ENCODE data around the gene RALGAPB. TPM values are rescaled to one million over a fixed set of nuclear protein-coding genes. Genes with fewer than 3 reads are reported as not detected.

The RALGAPB gene
- total and polyA plus RNA-seq, 2 of the 13 experiments (the other 11 are each of a cell fraction or from before 2014, with no cell fraction given) = 17.6 to 30.6 TPM

DNA sequence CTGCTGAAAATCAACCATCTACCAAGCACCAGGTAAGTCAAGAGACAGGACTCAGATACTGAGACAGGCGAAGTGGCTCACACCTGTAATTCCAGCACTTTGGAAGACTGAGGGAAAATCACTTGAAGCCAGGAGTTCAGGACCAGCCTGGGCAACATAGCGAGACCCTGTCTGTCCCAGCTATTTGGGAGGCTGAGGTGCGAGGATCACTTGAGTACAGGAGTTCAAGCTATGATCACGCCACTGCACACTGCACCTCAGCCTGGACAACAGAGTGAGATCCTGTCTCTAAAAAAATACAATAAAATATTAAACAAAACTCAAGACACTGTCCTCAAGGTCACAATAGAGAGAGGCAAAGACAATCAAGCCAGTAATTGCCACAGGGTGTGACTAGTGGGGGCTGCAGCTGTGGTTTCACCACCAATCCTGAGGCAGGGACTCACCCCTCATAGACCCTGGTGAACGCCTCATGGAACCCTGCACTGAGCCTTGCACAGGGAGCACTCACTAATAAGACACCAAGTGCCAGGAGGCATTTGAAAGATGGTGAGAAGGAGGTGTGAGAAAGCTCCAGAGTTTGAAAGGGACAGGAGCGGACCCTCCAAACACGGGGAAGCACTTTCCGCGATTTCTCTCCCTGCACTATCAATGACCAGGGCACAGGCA, 39.2 kb upstream of the RALGAPB start (continued):
- TF ChIP-seq, protein P1, sequence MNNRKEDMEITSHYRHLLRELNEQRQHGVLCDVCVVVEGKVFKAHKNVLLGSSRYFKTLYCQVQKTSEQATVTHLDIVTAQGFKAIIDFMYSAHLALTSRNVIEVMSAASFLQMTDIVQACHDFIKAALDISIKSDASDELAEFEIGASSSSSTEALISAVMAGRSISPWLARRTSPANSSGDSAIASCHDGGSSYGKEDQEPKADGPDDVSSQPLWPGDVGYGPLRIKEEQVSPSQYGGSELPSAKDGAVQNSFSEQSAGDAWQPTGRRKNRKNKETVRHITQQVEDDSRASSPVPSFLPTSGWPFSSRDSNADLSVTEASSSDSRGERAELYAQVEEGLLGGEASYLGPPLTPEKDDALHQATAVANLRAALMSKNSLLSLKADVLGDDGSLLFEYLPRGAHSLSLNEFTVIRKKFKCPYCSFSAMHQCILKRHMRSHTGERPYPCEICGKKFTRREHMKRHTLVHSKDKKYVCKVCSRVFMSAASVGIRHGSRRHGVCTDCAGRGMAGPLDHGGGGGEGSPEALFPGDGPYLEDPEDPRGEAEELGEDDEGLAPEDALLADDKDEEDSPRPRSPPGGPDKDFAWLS (CRISPR knock-in tag; IDR thresholded peaks at IDR 0.05; ENCODE audit: borderline replicate concordance) = no peak
- TF ChIP-seq HIVEP1 (CRISPR knock-in tag; IDR thresholded peaks at IDR 0.05) = 0 out of 2 replicates have a peak, but pooled peaks have one; percentile 25
- TF ChIP-seq, protein P2, sequence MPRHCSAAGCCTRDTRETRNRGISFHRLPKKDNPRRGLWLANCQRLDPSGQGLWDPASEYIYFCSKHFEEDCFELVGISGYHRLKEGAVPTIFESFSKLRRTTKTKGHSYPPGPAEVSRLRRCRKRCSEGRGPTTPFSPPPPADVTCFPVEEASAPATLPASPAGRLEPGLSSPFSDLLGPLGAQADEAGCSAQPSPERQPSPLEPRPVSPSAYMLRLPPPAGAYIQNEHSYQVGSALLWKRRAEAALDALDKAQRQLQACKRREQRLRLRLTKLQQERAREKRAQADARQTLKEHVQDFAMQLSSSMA (CRISPR knock-in tag; IDR thresholded peaks at IDR 0.05) = 0 out of 2 replicates have a peak, but pooled peaks have one; percentile 56
- no peak for TF ChIP-seq ZNF383 (CRISPR knock-in tag; IDR thresholded peaks at IDR 0.05; ENCODE audit: borderline replicate concordance)
- peak; percentile 65 for TF ChIP-seq RBM22 (optimal IDR thresholded peaks at IDR 0.05; ENCODE audit: low read length)
- TF ChIP-seq ASH2L (IDR thresholded peaks at IDR 0.05; ENCODE audit: insufficient read length, low read depth, low read length) = no peak
- no peak for TF ChIP-seq MAFF (IDR thresholded peaks at IDR 0.05; ENCODE audit: low read depth, low read length)
- peak; percentile 61 for TF ChIP-seq ZMYM3 (CRISPR knock-in tag; IDR thresholded peaks at IDR 0.05)
- TF ChIP-seq POLR2A (IDR thresholded peaks at IDR 0.05; ENCODE audit: insufficient read depth in 1 of 2, low read depth in 2 of 2, low read length in 2 of 2) = peak in 1 of 2 experiments; percentile 52; a peak in 2 of 4 replicates
- 0 out of 2 replicates have a peak, but pooled peaks have one; percentile 10 for TF ChIP-seq ERF (CRISPR knock-in tag; IDR thresholded peaks at IDR 0.05)
- 0 out of 2 replicates have a peak, but pooled peaks have one; percentile 43 for TF ChIP-seq ZNF841 (CRISPR knock-in tag; IDR thresholded peaks at IDR 0.05; ENCODE audit: borderline replicate concordance)
- TF ChIP-seq ZNF724P (CRISPR knock-in tag; IDR thresholded peaks at IDR 0.05; ENCODE audit: borderline replicate concordance) = 0 out of 2 replicates have a peak, but pooled peaks have one; percentile 22
- TF ChIP-seq KDM2A (CRISPR knock-in tag; IDR thresholded peaks at IDR 0.05; ENCODE audit: borderline replicate concordance, low read depth) = 0 out of 2 replicates have a peak, but pooled peaks have one; percentile 20
- TF ChIP-seq KLF9 (CRISPR knock-in tag; IDR thresholded peaks at IDR 0.05; ENCODE audit: low read depth) = no peak
- TF ChIP-seq ZNF263 (CRISPR knock-in tag; IDR thresholded peaks at IDR 0.05) = peak; percentile 89
- no peak for TF ChIP-seq NCOA1 (CRISPR knock-in tag; IDR thresholded peaks at IDR 0.05)
- TF ChIP-seq ZC3H4 (CRISPR knock-in tag; IDR thresholded peaks at IDR 0.05; ENCODE audit: borderline replicate concordance) = peak; percentile 41; the same call in 1 of the 2 replicates
- peak; percentile 8 for TF ChIP-seq TEAD3 (CRISPR knock-in tag; optimal IDR thresholded peaks at IDR 0.05; ENCODE audit: borderline replicate concordance)
- 0 out of 2 replicates have a peak, but pooled peaks have one; percentile 16 for TF ChIP-seq JUNB (CRISPR knock-in tag; IDR thresholded peaks at IDR 0.05; ENCODE audit: borderline replicate concordance)
- no peak for TF ChIP-seq PHF21A (CRISPR knock-in tag; IDR thresholded peaks at IDR 0.05)
- TF ChIP-seq, protein P3, sequence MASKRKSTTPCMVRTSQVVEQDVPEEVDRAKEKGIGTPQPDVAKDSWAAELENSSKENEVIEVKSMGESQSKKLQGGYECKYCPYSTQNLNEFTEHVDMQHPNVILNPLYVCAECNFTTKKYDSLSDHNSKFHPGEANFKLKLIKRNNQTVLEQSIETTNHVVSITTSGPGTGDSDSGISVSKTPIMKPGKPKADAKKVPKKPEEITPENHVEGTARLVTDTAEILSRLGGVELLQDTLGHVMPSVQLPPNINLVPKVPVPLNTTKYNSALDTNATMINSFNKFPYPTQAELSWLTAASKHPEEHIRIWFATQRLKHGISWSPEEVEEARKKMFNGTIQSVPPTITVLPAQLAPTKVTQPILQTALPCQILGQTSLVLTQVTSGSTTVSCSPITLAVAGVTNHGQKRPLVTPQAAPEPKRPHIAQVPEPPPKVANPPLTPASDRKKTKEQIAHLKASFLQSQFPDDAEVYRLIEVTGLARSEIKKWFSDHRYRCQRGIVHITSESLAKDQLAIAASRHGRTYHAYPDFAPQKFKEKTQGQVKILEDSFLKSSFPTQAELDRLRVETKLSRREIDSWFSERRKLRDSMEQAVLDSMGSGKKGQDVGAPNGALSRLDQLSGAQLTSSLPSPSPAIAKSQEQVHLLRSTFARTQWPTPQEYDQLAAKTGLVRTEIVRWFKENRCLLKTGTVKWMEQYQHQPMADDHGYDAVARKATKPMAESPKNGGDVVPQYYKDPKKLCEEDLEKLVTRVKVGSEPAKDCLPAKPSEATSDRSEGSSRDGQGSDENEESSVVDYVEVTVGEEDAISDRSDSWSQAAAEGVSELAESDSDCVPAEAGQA (IDR thresholded peaks at IDR 0.05; ENCODE audit: low read depth) = no peak
- TF ChIP-seq, protein P3 (CRISPR knock-in tag; IDR thresholded peaks at IDR 0.05; ENCODE audit: borderline replicate concordance) = no peak
- TF ChIP-seq ZBTB38 (CRISPR knock-in tag; IDR thresholded peaks at IDR 0.05) = 0 out of 2 replicates have a peak, but pooled peaks have one; percentile 16
